ENCODE results near the gene TEC.
"Not testable (repeated sequence)": the region's sequence is repeated elsewhere in the genome, so short reads cannot be mapped to it uniquely, and the experiment has no call there.

TEC gene

GRCh38 chr4:48195374-48195773, 74.3 kb downstream of the TEC start:
- H3K9me3 ChIP-seq (ENCODE audit: control insufficient read depth, insufficient read depth, low read depth, low read length), result no peaks in the 10 kb centered on the region
- H3K4me3 ChIP-seq (ENCODE audit: low read depth, low read length), result no peak overlapping the region
- no peak overlapping the region for H3K9ac ChIP-seq (ENCODE audit: low read length)
- no peaks in the 10 kb centered on the region for H3K4me1 ChIP-seq (ENCODE audit: control insufficient read depth, insufficient read depth, low read length)
- H3K36me3 ChIP-seq (ENCODE audit: control insufficient read depth, insufficient read depth, low read length), result no peaks in the 10 kb centered on the region
- H3K27ac ChIP-seq (ENCODE audit: low read depth, low read length), result no peak overlapping the region
- no peaks in the 10 kb centered on the region for H3K27me3 ChIP-seq (ENCODE audit: control insufficient read depth, insufficient read depth, low read length)

- no peak overlapping the region for H3K27ac ChIP-seq (ENCODE audit: low read depth, low read length)
- no peaks in the 10 kb centered on the region for H3K27me3 ChIP-seq (ENCODE audit: control insufficient read depth, insufficient read depth, low read length)
- H3K9me3 ChIP-seq (ENCODE audit: control insufficient read depth, insufficient read depth, low read depth, low read length), result no peaks in the 10 kb centered on the region
- H3K36me3 ChIP-seq (ENCODE audit: control insufficient read depth, insufficient read depth, low read length), result no peaks in the 10 kb centered on the region
- H3K9ac ChIP-seq (ENCODE audit: low read length), result no peak overlapping the region
- no peaks in the 10 kb centered on the region for H3K4me1 ChIP-seq (ENCODE audit: control insufficient read depth, insufficient read depth, low read length)
- no peak overlapping the region for H3K4me3 ChIP-seq (ENCODE audit: low read depth, low read length)
These were observed 74.7 kb downstream of the TEC start for GRCh38 chr4:48194971-48195370.

GRCh38 chr4:48193921-48194468, 75.6 kb downstream of the TEC start:
- no peaks in the 10 kb centered on the region for H3K4me1 ChIP-seq (ENCODE audit: control insufficient read depth, insufficient read depth, low read length)
- no peaks in the 10 kb centered on the region for H3K36me3 ChIP-seq (ENCODE audit: control insufficient read depth, insufficient read depth, low read length)
- no peak overlapping the region for H3K4me3 ChIP-seq (ENCODE audit: low read depth, low read length)
- H3K27ac ChIP-seq (ENCODE audit: low read depth, low read length), result no peak overlapping the region
- H3K9me3 ChIP-seq (ENCODE audit: control insufficient read depth, insufficient read depth, low read depth, low read length), result no peaks in the 10 kb centered on the region
- no peaks in the 10 kb centered on the region for H3K27me3 ChIP-seq (ENCODE audit: control insufficient read depth, insufficient read depth, low read length)
- H3K9ac ChIP-seq (ENCODE audit: low read length), result no peak overlapping the region

GRCh38 chr4:48193096-48193836, 76.4 kb downstream of the TEC start:
- H3K9ac ChIP-seq (ENCODE audit: low read length), result no peak overlapping the region
- no peak overlapping the region for H3K27ac ChIP-seq (ENCODE audit: low read depth, low read length)
- no peak overlapping the region for H3K4me3 ChIP-seq (ENCODE audit: low read depth, low read length)
- no peaks in the 10 kb centered on the region for H3K27me3 ChIP-seq (ENCODE audit: control insufficient read depth, insufficient read depth, low read length)
- H3K36me3 ChIP-seq (ENCODE audit: control insufficient read depth, insufficient read depth, low read length), result no peaks in the 10 kb centered on the region
- H3K4me1 ChIP-seq (ENCODE audit: control insufficient read depth, insufficient read depth, low read length), result no peaks in the 10 kb centered on the region
- no peaks in the 10 kb centered on the region for H3K9me3 ChIP-seq (ENCODE audit: control insufficient read depth, insufficient read depth, low read depth, low read length)

GRCh38 chr4:48191758-48192157, 77.9 kb downstream of the TEC start:
- Histone ChIP-seq H3K4me1 (ENCODE audit: control insufficient read depth, insufficient read depth, low read length) (no peaks in the 10 kb centered on the region), H3K27ac (ENCODE audit: low read depth, low read length) (no peak overlapping the region), H3K36me3 (ENCODE audit: control insufficient read depth, insufficient read depth, low read length) (no peaks in the 10 kb centered on the region), H3K9me3 (ENCODE audit: control insufficient read depth, insufficient read depth, low read depth, low read length) (no peaks in the 10 kb centered on the region), H3K27me3 (ENCODE audit: control insufficient read depth, insufficient read depth, low read length) (no peaks in the 10 kb centered on the region), H3K9ac (ENCODE audit: low read length) (no peak overlapping the region), H3K4me3 (ENCODE audit: low read depth, low read length) (no peak overlapping the region)

GRCh38 chr4:48190839-48191238, 78.8 kb downstream of the TEC start:
- Histone ChIP-seq H3K27ac (ENCODE audit: low read depth, low read length) (no peak overlapping the region), H3K9ac (ENCODE audit: low read length) (no peak overlapping the region), H3K4me3 (ENCODE audit: low read depth, low read length) (no peak overlapping the region), H3K27me3 (ENCODE audit: control insufficient read depth, insufficient read depth, low read length) (no peaks in the 10 kb centered on the region), H3K9me3 (ENCODE audit: control insufficient read depth, insufficient read depth, low read depth, low read length) (no peaks in the 10 kb centered on the region), H3K36me3 (ENCODE audit: control insufficient read depth, insufficient read depth, low read length) (no peaks in the 10 kb centered on the region), H3K4me1 (ENCODE audit: control insufficient read depth, insufficient read depth, low read length) (no peaks in the 10 kb centered on the region)

GRCh38 chr4:48189731-48190130, 79.9 kb downstream of the TEC start:
- Histone ChIP-seq H3K4me3 (ENCODE audit: low read depth, low read length) (no peak overlapping the region), H3K9me3 (ENCODE audit: control insufficient read depth, insufficient read depth, low read depth, low read length) (0 out of 2 replicates have a peak, but pooled peaks cover 4% of the 10 kb centered on the region), H3K27ac (ENCODE audit: low read depth, low read length) (no peak overlapping the region), H3K9ac (ENCODE audit: low read length) (no peak overlapping the region), H3K36me3 (ENCODE audit: control insufficient read depth, insufficient read depth, low read length) (no peaks in the 10 kb centered on the region), H3K27me3 (ENCODE audit: control insufficient read depth, insufficient read depth, low read length) (no peaks in the 10 kb centered on the region), H3K4me1 (ENCODE audit: control insufficient read depth, insufficient read depth, low read length) (no peaks in the 10 kb centered on the region)

- Histone ChIP-seq H3K27me3 (ENCODE audit: control insufficient read depth, insufficient read depth, low read length) (no peaks in the 10 kb centered on the region), H3K4me3 (ENCODE audit: low read depth, low read length) (no peak overlapping the region), H3K36me3 (ENCODE audit: control insufficient read depth, insufficient read depth, low read length) (no peaks in the 10 kb centered on the region), H3K9me3 (ENCODE audit: control insufficient read depth, insufficient read depth, low read depth, low read length) (0 out of 2 replicates have a peak, but pooled peaks cover 4% of the 10 kb centered on the region), H3K4me1 (ENCODE audit: control insufficient read depth, insufficient read depth, low read length) (no peaks in the 10 kb centered on the region), H3K27ac (ENCODE audit: low read depth, low read length) (no peak overlapping the region), H3K9ac (ENCODE audit: low read length) (no peak overlapping the region)
These were observed 81.2 kb downstream of the TEC start for GRCh38 chr4:48188390-48188789.

- H3K4me3 ChIP-seq (ENCODE audit: low read depth, low read length), result no peak overlapping the region
- H3K9me3 ChIP-seq (ENCODE audit: control insufficient read depth, insufficient read depth, low read depth, low read length), result 0 out of 2 replicates have a peak, but pooled peaks cover 4% of the 10 kb centered on the region
- no peaks in the 10 kb centered on the region for H3K4me1 ChIP-seq (ENCODE audit: control insufficient read depth, insufficient read depth, low read length)
- no peak overlapping the region for H3K27ac ChIP-seq (ENCODE audit: low read depth, low read length)
- no peaks in the 10 kb centered on the region for H3K27me3 ChIP-seq (ENCODE audit: control insufficient read depth, insufficient read depth, low read length)
- H3K36me3 ChIP-seq (ENCODE audit: control insufficient read depth, insufficient read depth, low read length), result no peaks in the 10 kb centered on the region
- no peak overlapping the region for H3K9ac ChIP-seq (ENCODE audit: low read length)
These were observed 81.8 kb downstream of the TEC start for GRCh38 chr4:48187813-48188212.

- not testable (repeated sequence) for H3K36me3 ChIP-seq (ENCODE audit: control insufficient read depth, insufficient read depth, low read length); H3K9me3 ChIP-seq (ENCODE audit: control insufficient read depth, insufficient read depth, low read depth, low read length)
These were observed 82.6 kb downstream of the TEC start for GRCh38 chr4:48187066-48187465.

GRCh38 chr4:48186394-48186793, 83.2 kb downstream of the TEC start:
- H3K27ac ChIP-seq (ENCODE audit: low read depth, low read length); H3K4me1 ChIP-seq (ENCODE audit: control insufficient read depth, insufficient read depth, low read length); H3K27me3 ChIP-seq (ENCODE audit: control insufficient read depth, insufficient read depth, low read length); H3K4me3 ChIP-seq (ENCODE audit: low read depth, low read length); H3K9me3 ChIP-seq (ENCODE audit: control insufficient read depth, insufficient read depth, low read depth, low read length); H3K36me3 ChIP-seq (ENCODE audit: control insufficient read depth, insufficient read depth, low read length); H3K9ac ChIP-seq (ENCODE audit: low read length): not testable (repeated sequence)

More at GRCh38 chr4:48187066-48187465, 82.6 kb downstream of the TEC start:
- not testable (repeated sequence) for H3K9ac ChIP-seq (ENCODE audit: low read length); H3K27me3 ChIP-seq (ENCODE audit: control insufficient read depth, insufficient read depth, low read length); H3K4me1 ChIP-seq (ENCODE audit: control insufficient read depth, insufficient read depth, low read length); H3K4me3 ChIP-seq (ENCODE audit: low read depth, low read length); H3K27ac ChIP-seq (ENCODE audit: low read depth, low read length)

Data from HUES6 (cell line).